HG03066 (cell line): ENCODE results near the gene CCN2.
A peak's percentile ranks its signal among the peaks of the same experiment; 100 is the strongest.
"Not testable (repeated sequence)": the region's sequence is repeated elsewhere in the genome, so short reads cannot be mapped to it uniquely, and the experiment has no call there.

Experiments
- ATAC-seq: cut with Tn5 transposase; IDR thresholded peaks from one replicate; pipeline ENCODE4 v1.9.1; 2021; ENCODE audit warnings: low read depth; ENCODE audit not compliant: unreplicated experiment

CCN2 gene

GRCh38 chr6:131914967-131915751 is 36.0 kb downstream of the CCN2 start:
- ATAC-seq = peak; percentile 78

- no peak for ATAC-seq
Measured at GRCh38 chr6:131914234-131914633, 36.9 kb downstream of the CCN2 start.

GRCh38 chr6:131911951-131912350 is 39.2 kb downstream of the CCN2 start:
- ATAC-seq = no peak

GRCh38 chr6:131910956-131911355 is 40.2 kb downstream of the CCN2 start:
- no peak for ATAC-seq

- ATAC-seq = no peak
Measured at GRCh38 chr6:131910219-131910589, 41.0 kb downstream of the CCN2 start.

GRCh38 chr6:131909408-131910218 is 41.6 kb downstream of the CCN2 start:
- ATAC-seq = peak; percentile 99

- not testable (repeated sequence) for ATAC-seq
Measured at GRCh38 chr6:131908787-131909186, 42.4 kb downstream of the CCN2 start.

- ATAC-seq = not testable (repeated sequence)
Measured at GRCh38 chr6:131903734-131904133, 47.4 kb downstream of the CCN2 start.

GRCh38 chr6:131901326-131901873 is 49.8 kb downstream of the CCN2 start:
- not testable (repeated sequence) for ATAC-seq

- ATAC-seq = no peak
Measured at GRCh38 chr6:131900231-131900630, 50.9 kb downstream of the CCN2 start.

- no peak for ATAC-seq
Measured at GRCh38 chr6:131898718-131899117, 52.5 kb downstream of the CCN2 start.
